ENCODE results near the gene GPAM.
"Not testable (repeated sequence)": the region's sequence is repeated elsewhere in the genome, so short reads cannot be mapped to it uniquely, and the experiment has no call there.

GPAM gene

GRCh38 chr10:112215342-112215774 lies 31.8 kb upstream of the GPAM start:
- no peak for DNase-seq

DNA sequence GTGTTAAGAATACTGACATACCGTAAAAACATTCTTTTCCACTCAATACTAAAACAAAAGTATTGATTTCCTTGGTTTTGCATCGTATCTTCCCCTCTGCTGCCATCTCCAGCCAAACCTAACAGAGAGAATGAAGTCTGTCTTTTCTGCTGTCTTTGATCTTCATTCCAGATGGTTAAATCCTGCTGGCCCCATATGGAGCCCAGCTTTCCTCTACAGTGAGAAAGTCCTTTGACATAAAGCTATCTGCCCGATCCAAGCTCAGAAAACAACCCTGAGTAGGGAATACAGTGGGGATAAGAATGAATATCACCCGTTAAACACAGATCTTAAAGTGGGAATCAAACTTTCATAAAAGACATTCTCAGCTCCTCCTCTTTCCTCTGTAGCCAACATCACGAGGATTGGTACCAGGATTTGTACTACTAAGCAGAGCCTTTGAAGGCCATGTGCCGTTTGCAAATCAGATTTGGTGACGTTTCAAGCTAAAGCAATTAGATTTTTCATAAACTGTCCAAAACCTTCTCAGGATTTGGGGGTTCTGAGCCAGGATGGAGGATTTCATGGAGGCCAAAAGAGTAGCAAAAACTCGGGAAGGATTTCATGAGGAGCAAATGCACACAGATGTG lies 30.8 kb upstream of the GPAM start:
- DNase-seq = no peak

- no peak for DNase-seq
Measured at GRCh38 chr10:112213836-112214235, 30.3 kb upstream of the GPAM start.

- no peak for DNase-seq
Measured at GRCh38 chr10:112213098-112213823, 29.7 kb upstream of the GPAM start.

GRCh38 chr10:112210666-112211065 lies 27.1 kb upstream of the GPAM start:
- no peak for DNase-seq

- DNase-seq = no peak
Measured at GRCh38 chr10:112209684-112210131, 26.1 kb upstream of the GPAM start.

DNA sequence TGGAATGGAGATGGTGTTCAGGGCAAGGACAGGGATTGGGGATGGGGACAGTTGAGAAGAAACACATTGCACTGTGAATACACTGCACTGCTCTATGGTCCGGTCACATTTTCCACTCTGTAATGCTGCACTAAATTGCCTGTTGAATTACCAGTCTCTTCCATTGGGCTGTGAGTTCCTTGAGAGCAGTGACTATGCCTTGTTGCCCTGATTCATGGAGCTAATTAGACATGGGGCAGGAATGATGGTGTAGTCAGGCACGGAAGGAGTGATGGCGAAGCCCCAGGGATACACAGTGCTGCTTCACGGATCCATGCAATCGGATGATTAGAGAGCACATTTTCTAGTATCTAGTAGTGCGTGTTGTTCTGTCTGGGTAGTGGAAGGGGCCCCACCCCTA lies 25.4 kb upstream of the GPAM start:
- DNase-seq = no peak

- no peak for DNase-seq
Measured at GRCh38 chr10:112208292-112208691, 24.7 kb upstream of the GPAM start.

DNA sequence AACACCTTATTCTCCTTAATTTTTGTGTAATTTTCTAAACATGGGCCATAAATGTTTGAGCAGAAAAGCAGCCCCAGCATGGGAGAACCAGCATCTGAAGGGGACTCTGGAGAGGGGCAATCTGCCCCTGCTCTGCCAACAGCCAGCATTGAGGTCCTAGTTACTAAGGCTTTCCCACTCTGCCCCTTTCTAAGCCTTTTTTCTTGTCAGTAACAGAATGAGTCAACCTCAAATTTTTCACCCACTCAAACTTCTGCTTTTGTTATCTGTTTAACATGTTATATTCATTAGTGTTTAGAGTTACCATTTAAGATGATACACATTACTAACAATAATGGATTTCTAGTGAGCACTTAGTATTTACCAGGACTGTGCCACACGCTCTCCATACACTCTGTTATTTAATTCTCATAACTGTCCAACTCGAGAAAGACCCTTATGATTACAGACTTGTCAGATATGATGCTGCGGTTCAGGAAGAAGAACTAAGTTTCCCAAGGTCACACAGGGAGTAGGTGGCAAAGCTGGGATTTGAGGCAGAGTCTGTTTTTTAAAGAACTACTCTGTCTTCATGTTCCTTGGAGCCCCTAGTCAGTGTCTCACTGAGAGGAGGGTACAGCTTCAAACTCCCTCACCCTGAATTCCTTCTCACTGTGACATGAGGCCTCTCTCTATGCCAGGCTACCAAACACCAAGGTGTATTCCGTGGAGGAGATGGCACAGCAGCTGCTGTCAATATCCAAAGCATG lies 19.9 kb upstream of the GPAM start:
- DNase-seq = no peak

DNA sequence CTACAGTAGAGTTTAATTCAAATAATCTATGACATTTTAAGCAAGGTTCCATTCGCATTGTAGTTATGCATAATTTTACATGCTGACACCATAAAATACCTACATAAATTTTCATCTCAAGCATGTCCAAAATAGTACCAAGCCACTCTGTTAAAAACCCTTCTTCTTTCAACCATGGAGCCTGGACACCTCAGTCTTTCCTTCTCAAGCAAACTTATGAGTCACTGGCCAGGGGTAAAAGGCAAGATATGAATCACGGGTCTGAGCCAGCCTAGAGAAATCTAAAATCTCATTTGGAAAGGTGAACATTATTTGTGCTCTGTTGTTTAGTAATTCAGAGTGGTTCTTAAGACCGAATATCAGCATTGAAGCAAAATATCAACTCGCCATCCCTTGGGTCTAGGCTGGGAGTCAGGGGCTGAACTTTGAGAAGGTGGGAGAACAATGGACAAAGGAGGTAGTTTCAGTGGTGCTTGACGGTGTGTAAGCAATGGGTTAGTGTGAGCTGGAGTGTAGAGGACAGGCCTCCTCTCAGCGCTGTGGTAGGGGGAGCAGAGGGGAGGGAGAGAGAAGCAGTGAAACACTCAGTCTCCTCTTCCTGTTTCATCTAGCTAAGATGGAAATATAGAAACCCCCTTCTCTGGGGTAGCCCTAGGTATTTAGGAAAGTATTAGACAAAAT lies 19.1 kb upstream of the GPAM start:
- DNase-seq = no peak

DNA sequence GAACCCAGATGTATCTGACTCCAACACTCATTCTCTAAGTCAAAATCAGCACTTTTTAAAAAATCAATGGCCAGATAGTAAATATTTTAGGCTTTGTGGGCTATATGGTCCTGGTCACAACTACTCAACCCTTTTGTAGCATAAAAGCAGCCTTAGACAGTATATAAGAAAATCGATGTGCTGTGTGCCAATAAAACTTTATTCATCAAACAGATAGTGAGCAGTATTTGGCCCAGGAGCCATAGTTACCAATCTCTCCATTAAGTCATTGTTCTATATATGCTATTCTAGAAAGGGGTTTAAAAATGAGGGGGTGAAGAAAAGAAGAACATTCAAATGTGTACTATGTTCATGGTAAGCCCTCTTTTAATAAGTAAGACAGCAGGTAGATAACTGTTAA lies 18.5 kb upstream of the GPAM start:
- DNase-seq = no peak

DNA sequence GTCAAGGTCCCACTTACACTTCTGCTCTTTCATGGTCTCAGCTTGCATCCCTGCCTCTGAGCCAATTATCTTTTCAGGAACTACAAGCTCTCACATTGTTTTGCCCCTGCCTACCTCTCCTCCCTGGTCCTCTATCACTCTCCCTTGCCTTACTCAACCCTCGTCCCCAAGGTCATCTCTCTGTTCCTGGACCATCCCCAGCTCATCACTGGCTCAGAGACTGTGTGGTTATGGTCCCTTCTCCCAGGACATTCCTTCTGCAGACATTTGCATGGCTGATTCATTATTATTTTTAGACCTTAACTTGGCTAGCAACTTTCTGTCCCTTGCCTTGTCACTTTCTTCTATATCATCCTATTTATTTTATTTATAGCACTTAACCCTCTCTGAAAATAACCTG lies 17.8 kb upstream of the GPAM start:
- no peak for DNase-seq

GRCh38 chr10:112200259-112200658 lies 16.7 kb upstream of the GPAM start:
- DNase-seq = not testable (repeated sequence)

DNA sequence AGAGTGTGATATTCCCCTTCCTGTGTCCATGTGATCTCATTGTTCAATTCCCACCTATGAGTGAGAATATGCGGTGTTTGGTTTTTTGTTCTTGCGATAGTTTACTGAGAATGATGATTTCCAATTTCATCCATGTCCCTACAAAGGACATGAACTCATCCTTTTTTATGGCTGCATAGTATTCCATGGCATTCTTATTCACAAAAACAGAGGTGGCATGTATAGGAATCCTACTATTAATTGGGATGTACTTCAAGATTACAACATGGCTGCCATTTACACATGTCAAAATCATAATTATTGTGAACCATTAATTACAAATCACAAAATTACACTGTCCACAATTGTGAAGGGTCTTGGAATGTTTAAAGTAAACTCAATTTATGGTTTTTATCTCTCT lies 14.1 kb upstream of the GPAM start:
- not testable (repeated sequence) for DNase-seq

DNA sequence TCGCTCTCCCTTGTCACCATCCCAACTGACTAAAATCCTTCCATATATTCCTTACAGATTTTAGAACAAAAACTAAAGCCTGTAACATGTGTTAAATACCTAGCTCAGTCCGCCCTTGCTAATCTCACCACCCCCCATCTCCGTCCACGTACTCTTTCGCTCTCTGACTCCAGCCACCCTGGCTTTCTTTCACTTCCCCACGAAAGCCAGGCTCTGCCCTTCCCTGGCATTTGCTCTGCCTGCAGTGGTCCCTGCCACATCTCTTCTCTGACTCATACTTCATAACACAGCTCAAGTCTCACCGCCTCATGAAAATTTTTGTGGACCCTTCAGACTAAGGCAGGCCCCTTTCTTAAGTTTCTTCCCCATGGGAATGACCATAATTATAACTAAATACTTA lies 11.7 kb upstream of the GPAM start:
- no peak for DNase-seq

- no peak for DNase-seq
Measured at GRCh38 chr10:112191791-112192190, 8.2 kb upstream of the GPAM start.

DNA sequence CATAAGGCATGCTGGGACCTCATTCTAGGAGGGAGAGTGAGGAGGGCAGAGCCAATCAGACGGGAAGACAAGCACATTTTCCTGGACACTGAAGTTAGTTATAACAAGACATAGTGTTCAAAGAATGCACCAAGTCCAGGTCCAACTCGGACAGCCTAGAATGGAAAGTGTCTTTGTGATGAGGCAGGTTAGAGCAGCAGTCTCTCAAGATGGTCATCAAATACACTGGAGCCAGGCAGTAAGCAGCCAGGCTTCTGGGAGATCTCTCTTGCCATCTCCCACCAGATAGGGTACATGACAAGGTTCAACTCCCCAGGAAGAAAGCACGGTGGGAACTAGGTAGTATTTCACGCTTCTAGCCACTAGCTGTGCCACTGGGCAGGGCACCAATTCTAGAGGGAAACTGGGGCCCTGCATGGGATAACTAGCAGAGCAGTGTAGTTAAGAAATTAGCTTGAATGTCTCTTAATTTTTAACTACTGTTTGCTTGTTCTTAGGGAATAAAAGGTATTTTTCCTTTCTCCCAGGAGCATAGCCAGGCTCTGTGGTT lies 7.6 kb upstream of the GPAM start:
- no peak for DNase-seq

DNA sequence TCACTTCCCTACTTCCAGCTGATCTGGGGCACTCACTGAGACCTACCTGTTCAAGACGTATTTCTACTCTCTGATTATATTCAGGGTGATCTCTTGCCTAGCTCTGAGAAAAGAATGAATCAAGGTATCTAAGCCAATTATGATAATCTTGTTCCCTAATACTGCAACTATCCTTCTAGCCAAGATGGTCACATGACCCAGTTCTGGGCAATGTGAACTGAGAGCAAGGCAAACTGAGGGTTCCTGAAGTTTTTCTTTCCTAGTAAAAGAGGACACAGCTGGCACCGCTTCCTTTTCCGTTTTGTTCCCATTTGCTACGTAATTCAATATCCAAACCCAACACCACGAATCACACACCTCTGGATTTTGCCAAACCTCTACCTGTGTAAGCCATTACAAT lies 5.9 kb upstream of the GPAM start:
- no peak for DNase-seq

- no peak for DNase-seq
Measured at GRCh38 chr10:112187527-112187926, 4.0 kb upstream of the GPAM start.

- no peak for DNase-seq
Measured at GRCh38 chr10:112185959-112186358, 2.4 kb upstream of the GPAM start.

- no peak for DNase-seq
Measured at GRCh38 chr10:112184379-112184778, 814 bp upstream of the GPAM start.

DNA sequence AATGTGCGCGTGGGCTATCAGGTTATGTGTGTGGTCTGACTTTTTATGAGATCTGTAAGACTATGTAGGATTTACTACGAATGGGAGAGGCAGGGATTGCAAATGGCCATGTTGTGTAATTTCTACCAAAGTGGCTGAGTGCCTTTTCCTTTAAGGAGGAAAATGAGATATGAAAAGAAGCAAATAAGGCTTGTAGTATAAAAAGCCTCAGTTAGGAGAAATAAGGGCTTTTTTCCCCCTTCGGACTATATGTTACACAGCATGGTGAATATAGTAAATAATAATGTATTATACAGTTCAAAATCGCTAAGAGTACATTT lies 447 bp upstream of the GPAM start:
- no peak for DNase-seq

DNA sequence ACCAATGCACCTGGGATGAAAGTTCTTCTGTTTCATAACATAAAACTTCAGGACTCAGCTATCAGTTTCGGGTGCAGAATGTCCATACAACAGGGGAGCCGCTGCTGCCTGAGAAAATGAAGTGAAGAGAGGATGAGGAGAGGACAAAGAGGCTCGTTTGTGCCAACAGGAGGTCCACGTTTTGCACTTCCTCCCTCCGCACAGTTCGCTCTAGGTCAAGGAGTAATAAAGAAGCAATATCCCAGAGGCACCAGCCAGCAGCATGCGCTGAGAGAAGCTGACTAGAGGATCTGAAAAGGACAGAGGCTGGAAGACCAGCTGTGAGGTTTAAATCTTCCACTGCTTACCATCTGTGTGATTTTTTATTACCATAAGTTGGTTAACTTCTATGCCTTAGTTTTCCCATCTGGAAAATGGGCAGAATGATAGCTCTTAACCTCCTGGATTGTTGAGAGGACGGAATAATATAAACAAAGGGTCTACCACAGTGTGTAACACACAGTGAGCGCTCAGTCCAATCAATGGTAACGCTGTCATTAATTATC lies 709 bp downstream of the GPAM start:
- DNase-seq = no peak
